ENCODE measurements around the gene ITPRID1. TPM values are rescaled to one million over a fixed set of nuclear protein-coding genes. Genes with fewer than 3 reads are reported as not detected.

The ITPRID1 gene
- total and polyA plus RNA-seq, 2 donors from 2014 or later: not detected

- no peak for TF ChIP-seq CTCF (IDR thresholded peaks at IDR 0.05; ENCODE audit: borderline replicate concordance, extremely low read depth, insufficient read depth)
- H3K4me3 ChIP-seq (ENCODE audit: low read length in 3 of 3): no peak overlapping the region
- no peaks in the 10 kb centered on the region for H3K27me3 ChIP-seq (ENCODE audit: control insufficient read depth, insufficient read depth, low read length)
- H3K4me1 ChIP-seq (ENCODE audit: control insufficient read depth in 2 of 3, insufficient read depth in 2 of 3, low read depth in 1 of 3, low read length in 3 of 3): no peaks in the 10 kb centered on the region
- FAIRE-seq (no peak), DNase-seq (no peak)
- H3K27ac ChIP-seq (ENCODE audit: low read depth in 2 of 2, low read length in 2 of 2): no peak overlapping the region
- H3K9ac ChIP-seq (ENCODE audit: low read length in 3 of 3): no peak overlapping the region
- no peaks in the 10 kb centered on the region for H3K9me3 ChIP-seq (ENCODE audit: control insufficient read depth in 2 of 3, insufficient read depth in 1 of 3, low read length in 3 of 3)
- no peaks in the 10 kb centered on the region for H3K36me3 ChIP-seq (ENCODE audit: control insufficient read depth in 2 of 3, insufficient read depth in 3 of 3, low read length in 3 of 3)
- intact Hi-C loops (cut with DNase I): no loop called here
These were observed 13.2 kb upstream of the ITPRID1 start for GRCh38 chr7:31500656-31501055.

- FAIRE-seq (no peak), DNase-seq (no peak)
- Histone ChIP-seq H3K9ac (ENCODE audit: low read length in 3 of 3) (no peak overlapping the region), H3K9me3 (ENCODE audit: control insufficient read depth in 2 of 3, insufficient read depth in 1 of 3, low read length in 3 of 3) (no peaks in the 10 kb centered on the region), H3K27ac (ENCODE audit: low read depth in 2 of 2, low read length in 2 of 2) (no peak overlapping the region), H3K36me3 (ENCODE audit: control insufficient read depth in 2 of 3, insufficient read depth in 3 of 3, low read length in 3 of 3) (no peaks in the 10 kb centered on the region), H3K27me3 (ENCODE audit: control insufficient read depth, insufficient read depth, low read length) (no peaks in the 10 kb centered on the region), H3K4me3 (ENCODE audit: low read length in 3 of 3) (no peak overlapping the region), H3K4me1 (ENCODE audit: control insufficient read depth in 2 of 3, insufficient read depth in 2 of 3, low read depth in 1 of 3, low read length in 3 of 3) (no peaks in the 10 kb centered on the region)
- no peak for TF ChIP-seq CTCF (IDR thresholded peaks at IDR 0.05; ENCODE audit: borderline replicate concordance, extremely low read depth, insufficient read depth)
- intact Hi-C loops (cut with DNase I): no loop called here
These were observed 5.1 kb upstream of the ITPRID1 start for GRCh38 chr7:31508823-31509222.

- H3K27me3 ChIP-seq (ENCODE audit: control insufficient read depth, insufficient read depth, low read length): no peaks in the 10 kb centered on the region
- no peak for TF ChIP-seq CTCF (IDR thresholded peaks at IDR 0.05; ENCODE audit: borderline replicate concordance, extremely low read depth, insufficient read depth)
- FAIRE-seq: no peak
- H3K36me3 ChIP-seq (ENCODE audit: control insufficient read depth in 2 of 3, insufficient read depth in 3 of 3, low read length in 3 of 3): no peaks in the 10 kb centered on the region
- no peak for DNase-seq
- no peak overlapping the region for H3K4me3 ChIP-seq (ENCODE audit: low read length in 3 of 3)
- no peaks in the 10 kb centered on the region for H3K9me3 ChIP-seq (ENCODE audit: control insufficient read depth in 2 of 3, insufficient read depth in 1 of 3, low read length in 3 of 3)
- intact Hi-C loops (cut with DNase I): no loop called here
- no peaks in the 10 kb centered on the region for H3K4me1 ChIP-seq (ENCODE audit: control insufficient read depth in 2 of 3, insufficient read depth in 2 of 3, low read depth in 1 of 3, low read length in 3 of 3)
- no peak overlapping the region for H3K27ac ChIP-seq (ENCODE audit: low read depth in 2 of 2, low read length in 2 of 2)
- no peak overlapping the region for H3K9ac ChIP-seq (ENCODE audit: low read length in 3 of 3)
These were observed 1.7 kb upstream of the ITPRID1 start for GRCh38 chr7:31512166-31512565.
